CD4-positive, alpha-beta T cell treated with Interleukin-10 for 1 hour (primary cell): ENCODE results near the gene CFAP141.

ENCODE experiments used
- DNase-seq: peaks from one replicate; pipeline ENCODE4 v3.0.0-alpha.2; 2020

CFAP141 gene

DNA sequence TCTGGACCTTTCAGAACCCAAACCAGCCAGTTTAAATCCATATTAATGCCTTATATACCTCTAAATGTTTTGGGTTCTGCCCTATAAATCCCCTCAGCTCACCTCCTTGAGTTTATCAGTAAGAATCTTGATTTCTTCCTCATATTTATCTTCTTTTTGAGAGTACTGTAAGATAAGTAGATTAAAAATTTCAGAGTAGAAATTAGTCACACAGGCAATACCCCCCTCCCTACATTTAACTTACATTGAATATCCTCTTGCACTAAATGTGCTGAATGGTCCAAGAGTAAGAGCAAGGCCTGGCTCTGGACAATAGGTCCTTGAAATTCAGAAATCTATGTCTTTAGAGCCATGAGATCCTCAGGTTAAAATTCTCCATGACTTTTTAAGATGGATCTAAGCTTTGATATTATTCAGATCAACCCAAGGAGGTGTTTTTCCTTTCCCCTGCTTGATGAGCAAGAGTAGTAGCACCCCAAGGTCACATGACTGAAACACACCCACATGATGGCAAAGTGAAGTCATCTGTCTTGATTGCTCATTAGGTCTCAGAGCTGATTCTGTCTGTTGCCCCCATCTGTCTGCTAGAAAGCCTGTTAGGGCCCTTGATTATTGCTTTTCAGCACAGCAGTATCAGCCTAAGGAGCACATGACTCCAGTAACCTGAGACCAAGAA, 35.4 kb downstream of the CFAP141 start:
- no peak for DNase-seq

GRCh38 chr1:154167461-154167860, 38.7 kb downstream of the CFAP141 start:
- no peak for DNase-seq

DNA sequence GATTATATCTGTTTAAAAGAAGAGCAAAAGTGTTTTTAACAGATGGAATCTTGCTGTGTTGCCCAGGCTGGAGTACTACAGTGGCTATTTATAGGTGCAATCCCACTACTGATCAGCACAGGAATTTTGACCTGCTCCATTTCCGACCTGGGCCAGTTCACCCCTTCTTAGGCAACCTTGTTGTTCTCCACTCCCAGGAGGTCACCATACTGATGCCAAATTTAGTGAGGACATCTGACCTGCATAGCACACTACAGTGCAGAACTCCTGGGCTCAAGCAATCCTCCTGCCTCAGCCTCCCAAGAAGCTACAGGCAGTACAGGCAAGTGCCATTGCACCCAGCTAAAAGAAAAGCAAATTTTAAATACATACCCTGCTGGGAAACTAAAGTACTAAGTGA, 39.9 kb downstream of the CFAP141 start:
- no peak for DNase-seq

GRCh38 chr1:154159554-154159953, 46.6 kb downstream of the CFAP141 start:
- no peak for DNase-seq

GRCh38 chr1:154158307-154159125, 47.6 kb downstream of the CFAP141 start:
- no peak for DNase-seq

GRCh38 chr1:154157520-154158306, 48.4 kb downstream of the CFAP141 start:
- peak; percentile 85 for DNase-seq

DNA sequence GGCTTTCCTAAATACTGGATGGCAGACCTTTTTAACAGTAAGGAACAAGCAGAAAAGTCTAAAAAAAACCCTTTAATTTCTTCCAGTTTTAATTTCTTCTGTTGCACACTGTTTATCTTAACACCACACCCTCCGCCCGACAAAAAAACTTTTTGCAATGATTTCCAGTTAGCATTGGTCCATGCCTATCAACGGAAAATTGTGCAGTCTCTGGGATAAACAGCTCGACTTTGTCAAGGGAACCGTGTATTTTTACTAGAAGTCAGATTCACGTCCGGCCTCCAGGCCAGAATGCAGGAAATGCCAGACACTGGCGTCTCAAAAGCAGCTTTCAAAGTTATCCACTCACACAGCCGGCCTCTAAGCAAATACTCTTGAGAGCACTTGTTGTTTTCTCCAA, 50.9 kb downstream of the CFAP141 start:
- no peak for DNase-seq

DNA sequence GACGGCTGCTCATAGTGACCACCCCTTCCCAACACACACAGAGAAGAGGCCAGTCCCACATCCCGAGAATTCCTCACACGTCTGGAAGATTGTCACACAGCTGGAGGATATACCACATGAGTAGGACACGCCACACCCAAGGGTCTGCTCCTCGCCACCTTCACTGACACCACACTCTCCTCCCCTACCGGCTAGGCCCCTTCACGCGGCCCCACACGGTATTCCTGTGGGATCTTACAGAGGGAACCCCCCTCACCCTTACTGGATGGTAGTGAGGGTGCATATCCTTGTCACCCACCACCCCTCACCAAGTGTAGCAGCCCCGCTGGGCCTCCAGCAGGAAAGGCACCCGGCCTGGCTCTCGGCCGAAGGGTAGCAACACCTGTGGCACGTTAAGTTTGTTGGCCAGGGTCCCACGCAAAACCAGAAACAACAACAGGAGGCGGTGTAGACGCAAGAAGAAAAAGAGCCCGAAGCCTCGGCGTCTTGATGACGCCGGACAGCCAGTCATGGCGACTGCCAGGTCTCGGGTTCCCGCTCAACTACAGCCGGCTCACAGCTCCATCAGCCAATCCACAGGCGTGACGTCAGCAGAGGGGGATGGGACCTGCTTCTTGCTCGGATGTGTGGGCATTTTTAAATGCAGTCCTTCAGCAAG, 51.5 kb downstream of the CFAP141 start, which contains the start of gene NUP210L:
TSS of gene NUP210L (minus strand) at position 540 of the 658 bp plus-strand sequence.
- DNase-seq, result no peak

GRCh38 chr1:154154053-154154452, 52.1 kb downstream of the CFAP141 start:
- DNase-seq, result no peak

DNA sequence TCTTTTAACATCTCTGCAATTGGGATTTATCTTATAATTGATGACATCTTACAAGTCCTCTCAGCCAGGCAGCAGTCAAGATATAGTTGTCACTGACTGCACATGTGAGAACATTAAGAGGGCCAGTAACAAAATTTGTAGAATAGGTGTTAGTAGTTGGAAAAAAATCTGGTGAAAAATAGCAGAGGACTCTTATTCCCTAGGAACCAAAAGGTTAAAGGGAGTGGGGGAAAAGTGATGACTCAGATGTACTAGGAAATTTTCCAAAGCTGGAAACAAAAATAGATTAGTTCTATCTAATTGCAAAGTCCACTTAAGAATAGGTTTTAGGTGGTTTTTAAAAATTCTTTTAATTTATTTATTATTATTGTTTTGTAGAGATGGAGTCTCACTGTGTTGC, 54.8 kb downstream of the CFAP141 start:
- no peak for DNase-seq
